GM12864 (cell line): ENCODE measurements around the gene FIG4.
"Not testable (repeated sequence)": the region's sequence is repeated elsewhere in the genome, so short reads cannot be mapped to it uniquely, and the experiment has no call there.

Experiments used
- DNase-seq: peaks from one replicate; pipeline ENCODE4 v3.0.0-alpha.2; 2011; ENCODE audit warnings: low read depth
- H3K4me3 ChIP-seq: 2 replicates; pipeline ENCODE4 v1.5.1; 2011; ENCODE audit warnings: mild to moderate bottlenecking, low read depth, low read length, control low read depth
- TF ChIP-seq, protein P1 (sequence below): IDR thresholded peaks from 2 replicates; pipeline ENCODE4 v1.5.1; 2011; ENCODE audit warnings: low read depth, mild to moderate bottlenecking, moderate library complexity, low read length, control low read depth, inconsistent platforms; ENCODE audit errors: missing control alignments

The FIG4 gene

DNA sequence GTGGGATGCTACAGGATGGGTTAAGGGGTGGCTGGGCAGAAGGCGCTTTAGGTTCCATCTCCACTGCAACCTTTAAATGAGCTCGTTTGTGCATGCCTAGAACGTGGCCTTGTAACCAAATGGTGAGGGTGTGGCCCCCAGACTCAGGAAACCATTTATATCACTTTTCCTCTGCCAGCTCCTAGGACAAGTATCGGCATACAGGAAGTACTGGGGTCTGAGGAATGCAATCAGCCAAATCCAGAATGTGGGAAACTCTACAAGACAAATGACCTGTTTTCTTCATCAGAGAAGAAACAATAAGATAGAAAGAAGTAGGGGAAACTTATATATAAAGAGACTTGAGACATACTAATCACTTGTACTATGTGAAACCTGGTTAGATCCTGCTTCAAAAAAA is 21.3 kb upstream of the FIG4 start:
- DNase-seq: no peak
- H3K4me3 ChIP-seq: no peak overlapping the region
- TF ChIP-seq, protein P1, sequence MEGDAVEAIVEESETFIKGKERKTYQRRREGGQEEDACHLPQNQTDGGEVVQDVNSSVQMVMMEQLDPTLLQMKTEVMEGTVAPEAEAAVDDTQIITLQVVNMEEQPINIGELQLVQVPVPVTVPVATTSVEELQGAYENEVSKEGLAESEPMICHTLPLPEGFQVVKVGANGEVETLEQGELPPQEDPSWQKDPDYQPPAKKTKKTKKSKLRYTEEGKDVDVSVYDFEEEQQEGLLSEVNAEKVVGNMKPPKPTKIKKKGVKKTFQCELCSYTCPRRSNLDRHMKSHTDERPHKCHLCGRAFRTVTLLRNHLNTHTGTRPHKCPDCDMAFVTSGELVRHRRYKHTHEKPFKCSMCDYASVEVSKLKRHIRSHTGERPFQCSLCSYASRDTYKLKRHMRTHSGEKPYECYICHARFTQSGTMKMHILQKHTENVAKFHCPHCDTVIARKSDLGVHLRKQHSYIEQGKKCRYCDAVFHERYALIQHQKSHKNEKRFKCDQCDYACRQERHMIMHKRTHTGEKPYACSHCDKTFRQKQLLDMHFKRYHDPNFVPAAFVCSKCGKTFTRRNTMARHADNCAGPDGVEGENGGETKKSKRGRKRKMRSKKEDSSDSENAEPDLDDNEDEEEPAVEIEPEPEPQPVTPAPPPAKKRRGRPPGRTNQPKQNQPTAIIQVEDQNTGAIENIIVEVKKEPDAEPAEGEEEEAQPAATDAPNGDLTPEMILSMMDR: no peak

DNA sequence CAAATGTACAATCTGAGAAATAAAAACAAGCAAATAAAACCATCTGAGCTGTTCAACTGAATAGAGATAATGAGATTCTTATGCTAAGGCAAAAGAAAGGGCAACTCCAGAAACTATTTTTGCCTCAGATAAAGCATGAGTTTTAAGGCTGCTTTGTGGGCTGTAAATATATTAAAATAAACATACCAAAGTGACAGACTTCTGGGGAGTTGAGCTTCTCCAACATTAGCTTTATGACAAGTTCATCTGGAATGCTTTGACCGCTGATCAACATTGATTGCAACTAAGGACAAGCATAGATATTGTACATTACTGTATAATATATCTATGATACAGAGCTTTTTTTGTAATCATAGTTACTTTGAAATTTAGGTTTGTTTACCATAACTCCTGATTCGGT is 19.4 kb upstream of the FIG4 start:
- no peak overlapping the region for H3K4me3 ChIP-seq
- DNase-seq: no peak
- TF ChIP-seq, protein P1: no peak

DNA sequence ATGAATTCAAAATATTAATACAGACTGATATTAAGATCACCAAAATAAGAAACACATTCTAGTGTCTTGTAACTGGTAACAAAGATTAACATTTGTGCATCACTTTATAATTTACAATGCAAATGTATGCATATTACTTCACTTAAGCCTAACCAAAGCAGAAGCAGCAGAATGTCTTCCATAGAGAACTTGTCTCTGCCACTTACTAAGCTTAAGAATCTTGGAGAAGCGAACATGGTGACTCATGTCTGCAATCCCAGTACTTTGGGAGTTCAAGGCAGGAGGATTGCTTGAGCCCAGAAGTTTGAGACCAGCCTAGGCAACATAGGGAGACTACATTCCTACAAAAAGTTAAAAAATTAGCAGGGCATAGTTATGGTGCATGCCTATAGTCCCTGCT is 18.9 kb upstream of the FIG4 start:
- TF ChIP-seq, protein P1: no peak
- no peak for DNase-seq
- no peak overlapping the region for H3K4me3 ChIP-seq

DNA sequence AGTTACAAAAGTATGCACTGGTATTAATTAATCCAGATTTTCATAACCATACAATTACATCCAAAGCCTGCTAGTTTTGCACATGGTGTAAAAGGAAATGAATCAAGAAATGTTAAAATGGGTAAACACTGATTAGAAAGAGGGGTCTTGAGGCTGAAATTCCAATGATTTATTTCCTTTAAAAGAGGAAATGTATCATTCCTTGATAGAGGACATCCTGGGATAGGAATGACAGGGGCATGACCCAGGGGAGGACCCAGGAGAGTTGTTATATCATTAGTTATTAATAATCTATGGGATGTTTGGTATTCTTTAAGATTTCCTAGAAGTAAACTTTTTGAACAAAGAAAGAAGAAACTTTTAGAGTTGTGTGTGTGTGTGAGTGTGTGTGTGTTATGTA is 18.3 kb upstream of the FIG4 start:
- DNase-seq: no peak
- TF ChIP-seq, protein P1: no peak
- no peak overlapping the region for H3K4me3 ChIP-seq

DNA sequence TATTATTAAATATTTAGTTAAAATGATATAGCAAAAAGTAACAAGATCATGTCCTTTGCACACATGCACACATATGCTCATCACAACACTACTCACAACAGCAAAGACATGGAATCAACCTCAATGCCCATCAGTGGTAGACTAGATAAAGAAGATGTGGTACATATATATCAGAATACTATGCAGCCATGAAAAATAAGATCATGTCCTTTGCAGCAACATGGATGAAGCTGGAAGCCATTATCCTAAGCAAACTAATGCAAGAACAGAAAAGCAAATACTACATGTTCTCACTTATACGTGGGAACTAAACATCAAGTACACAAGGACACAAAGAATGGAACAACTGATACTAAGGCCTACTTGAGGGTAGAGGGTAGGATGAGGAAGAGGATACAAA is 14.4 kb upstream of the FIG4 start:
- no peak for DNase-seq
- no peak overlapping the region for H3K4me3 ChIP-seq
- TF ChIP-seq, protein P1: no peak

DNA sequence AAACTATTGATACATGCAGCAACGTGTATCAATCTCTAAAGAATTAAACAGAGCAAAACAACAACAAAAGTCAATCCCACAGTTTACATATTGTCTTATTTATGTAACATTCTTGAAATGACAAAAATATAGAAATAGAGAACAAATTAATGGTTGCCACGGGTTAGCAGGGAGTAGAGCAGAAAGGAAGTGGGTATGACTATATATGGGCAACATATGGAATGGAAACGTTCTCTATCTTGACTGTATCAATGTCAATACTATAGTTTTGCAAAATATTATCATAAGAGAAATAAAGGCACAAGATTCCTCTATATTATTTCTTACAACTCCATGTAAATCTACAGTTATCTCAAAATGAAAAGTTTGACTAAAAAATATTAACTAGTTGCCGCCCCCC is 12.9 kb upstream of the FIG4 start:
- no peak for DNase-seq
- no peak overlapping the region for H3K4me3 ChIP-seq
- TF ChIP-seq, protein P1: no peak

DNA sequence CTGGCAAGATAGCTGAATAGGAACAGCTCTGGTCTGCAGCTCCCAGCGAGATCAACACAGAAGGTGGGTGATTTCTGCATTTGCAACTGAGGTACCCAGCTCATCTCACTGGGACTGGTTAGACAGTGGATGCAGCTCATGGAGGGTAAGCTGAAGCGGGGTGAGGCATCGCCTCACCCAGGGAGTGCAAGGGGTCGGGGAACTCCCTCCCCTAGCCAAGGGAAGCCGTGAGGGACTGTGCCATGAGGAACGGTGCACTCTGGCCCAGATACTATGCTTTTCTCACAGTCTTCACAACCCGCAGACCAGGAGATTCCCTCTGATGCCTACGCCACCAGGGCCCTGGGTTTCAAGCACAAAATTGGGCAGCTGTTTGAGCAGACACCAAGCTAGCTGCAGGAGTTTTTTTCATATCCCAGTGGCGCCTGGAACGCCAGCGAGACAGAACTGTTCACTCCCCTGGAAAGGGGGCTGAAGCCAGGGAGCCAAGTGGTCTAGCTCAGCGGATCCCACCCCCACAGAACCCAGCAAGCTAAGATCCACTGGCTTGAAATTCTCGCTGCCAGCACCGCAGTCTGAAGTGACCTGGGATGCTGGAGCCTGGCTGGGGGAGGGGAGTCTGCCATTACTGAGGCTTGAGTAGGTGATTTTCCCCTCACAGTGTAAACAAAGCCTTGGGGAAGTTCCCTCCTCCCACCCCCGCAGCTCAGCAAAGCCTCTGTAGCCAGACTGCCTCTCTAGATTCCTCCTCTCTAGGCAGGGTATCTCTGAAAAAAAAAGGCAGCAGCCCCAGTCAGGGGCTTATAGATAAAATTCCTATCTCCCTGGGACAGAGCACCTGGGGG is 12.2 kb upstream of the FIG4 start:
- not testable (repeated sequence) for H3K4me3 ChIP-seq

More for the DNA sequence above, 12.2 kb upstream of the FIG4 start:
- DNase-seq: not testable (repeated sequence)
